ENCODE measurements around the gene TSTD2. TPM values are rescaled to one million over a fixed set of nuclear protein-coding genes. Genes with fewer than 3 reads are reported as not detected.

TSTD2 gene
- total RNA-seq (2014; rRNA removed; shearing (Covaris generic)): 17.0 and 17.4 TPM in 2 replicates

GRCh38 chr9:97632985-97633858, at the start of gene TSTD2, which contains the start of gene NCBP1:
TSS of gene TSTD2 (minus strand) at chr9:97633368. CDS start at chr9:97627562, 5,806 bp downstream.
TSS of gene NCBP1 (plus strand) at chr9:97633821. CDS start at chr9:97633882, 61 bp downstream.

Other genes with a start within 250 kb of the TSTD2 start
- gene TDRD7, start 221.3 kb downstream of the TSTD2 start, total RNA-seq (2014; rRNA removed; shearing (Covaris generic)): 3.6 and 4.7 TPM in 2 replicates
- 0.04 TPM in 1 of 2 replicates, not detected in the other for gene TMOD1, start 131.7 kb downstream of the TSTD2 start, total RNA-seq (2014; rRNA removed; shearing (Covaris generic))
- gene NCBP1, start 453 bp upstream of the TSTD2 start, total RNA-seq (2014; rRNA removed; shearing (Covaris generic)): 48.8 and 51.0 TPM in 2 replicates
- gene XPA, start 64.0 kb upstream of the TSTD2 start, total RNA-seq (2014; rRNA removed; shearing (Covaris generic)): 15.1 and 17.1 TPM in 2 replicates
- not detected in 2 replicates for gene FOXE1, start 219.9 kb upstream of the TSTD2 start, total RNA-seq (2014; rRNA removed; shearing (Covaris generic))